Measurements from ENCODE around the gene NEAT1.
A peak's percentile ranks its signal among the peaks of the same experiment; 100 is the strongest.

Gene NEAT1

DNA sequence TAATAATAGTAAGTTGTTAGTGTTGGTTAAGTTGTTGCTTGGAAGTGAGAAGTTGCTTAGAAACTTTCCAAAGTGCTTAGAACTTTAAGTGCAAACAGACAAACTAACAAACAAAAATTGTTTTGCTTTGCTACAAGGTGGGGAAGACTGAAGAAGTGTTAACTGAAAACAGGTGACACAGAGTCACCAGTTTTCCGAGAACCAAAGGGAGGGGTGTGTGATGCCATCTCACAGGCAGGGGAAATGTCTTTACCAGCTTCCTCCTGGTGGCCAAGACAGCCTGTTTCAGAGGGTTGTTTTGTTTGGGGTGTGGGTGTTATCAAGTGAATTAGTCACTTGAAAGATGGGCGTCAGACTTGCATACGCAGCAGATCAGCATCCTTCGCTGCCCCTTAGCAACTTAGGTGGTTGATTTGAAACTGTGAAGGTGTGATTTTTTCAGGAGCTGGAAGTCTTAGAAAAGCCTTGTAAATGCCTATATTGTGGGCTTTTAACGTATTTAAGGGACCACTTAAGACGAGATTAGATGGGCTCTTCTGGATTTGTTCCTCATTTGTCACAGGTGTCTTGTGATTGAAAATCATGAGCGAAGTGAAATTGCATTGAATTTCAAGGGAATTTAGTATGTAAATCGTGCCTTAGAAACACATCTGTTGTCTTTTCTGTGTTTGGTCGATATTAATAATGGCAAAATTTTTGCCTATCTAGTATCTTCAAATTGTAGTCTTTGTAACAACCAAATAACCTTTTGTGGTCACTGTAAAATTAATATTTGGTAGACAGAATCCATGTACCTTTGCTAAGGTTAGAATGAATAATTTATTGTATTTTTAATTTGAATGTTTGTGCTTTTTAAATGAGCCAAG, 2.7 kb downstream of the NEAT1 start:
- TF ChIP-seq, protein P1, sequence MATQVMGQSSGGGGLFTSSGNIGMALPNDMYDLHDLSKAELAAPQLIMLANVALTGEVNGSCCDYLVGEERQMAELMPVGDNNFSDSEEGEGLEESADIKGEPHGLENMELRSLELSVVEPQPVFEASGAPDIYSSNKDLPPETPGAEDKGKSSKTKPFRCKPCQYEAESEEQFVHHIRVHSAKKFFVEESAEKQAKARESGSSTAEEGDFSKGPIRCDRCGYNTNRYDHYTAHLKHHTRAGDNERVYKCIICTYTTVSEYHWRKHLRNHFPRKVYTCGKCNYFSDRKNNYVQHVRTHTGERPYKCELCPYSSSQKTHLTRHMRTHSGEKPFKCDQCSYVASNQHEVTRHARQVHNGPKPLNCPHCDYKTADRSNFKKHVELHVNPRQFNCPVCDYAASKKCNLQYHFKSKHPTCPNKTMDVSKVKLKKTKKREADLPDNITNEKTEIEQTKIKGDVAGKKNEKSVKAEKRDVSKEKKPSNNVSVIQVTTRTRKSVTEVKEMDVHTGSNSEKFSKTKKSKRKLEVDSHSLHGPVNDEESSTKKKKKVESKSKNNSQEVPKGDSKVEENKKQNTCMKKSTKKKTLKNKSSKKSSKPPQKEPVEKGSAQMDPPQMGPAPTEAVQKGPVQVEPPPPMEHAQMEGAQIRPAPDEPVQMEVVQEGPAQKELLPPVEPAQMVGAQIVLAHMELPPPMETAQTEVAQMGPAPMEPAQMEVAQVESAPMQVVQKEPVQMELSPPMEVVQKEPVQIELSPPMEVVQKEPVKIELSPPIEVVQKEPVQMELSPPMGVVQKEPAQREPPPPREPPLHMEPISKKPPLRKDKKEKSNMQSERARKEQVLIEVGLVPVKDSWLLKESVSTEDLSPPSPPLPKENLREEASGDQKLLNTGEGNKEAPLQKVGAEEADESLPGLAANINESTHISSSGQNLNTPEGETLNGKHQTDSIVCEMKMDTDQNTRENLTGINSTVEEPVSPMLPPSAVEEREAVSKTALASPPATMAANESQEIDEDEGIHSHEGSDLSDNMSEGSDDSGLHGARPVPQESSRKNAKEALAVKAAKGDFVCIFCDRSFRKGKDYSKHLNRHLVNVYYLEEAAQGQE (IDR thresholded peaks at IDR 0.05; ENCODE audit: insufficient read depth in 1 of 2, low read depth in 2 of 2, low read length in 2 of 2) = 0 out of 4 replicates have a peak, but pooled peaks of 1 of the 2 experiments have one; percentile 3
- TF ChIP-seq SIN3A (IDR thresholded peaks at IDR 0.05; ENCODE audit: borderline replicate concordance, insufficient read depth, low read length) = peak; percentile 27; the same call in 1 of the 2 replicates
- no peak for TF ChIP-seq FOXP2 (optimal IDR thresholded peaks at IDR 0.05; ENCODE audit: borderline replicate concordance, extremely low read depth, extremely low read length, insufficient read depth)
- no peak for TF ChIP-seq TAF1 (IDR thresholded peaks at IDR 0.05; ENCODE audit: borderline replicate concordance, insufficient read depth, low read length)

DNA sequence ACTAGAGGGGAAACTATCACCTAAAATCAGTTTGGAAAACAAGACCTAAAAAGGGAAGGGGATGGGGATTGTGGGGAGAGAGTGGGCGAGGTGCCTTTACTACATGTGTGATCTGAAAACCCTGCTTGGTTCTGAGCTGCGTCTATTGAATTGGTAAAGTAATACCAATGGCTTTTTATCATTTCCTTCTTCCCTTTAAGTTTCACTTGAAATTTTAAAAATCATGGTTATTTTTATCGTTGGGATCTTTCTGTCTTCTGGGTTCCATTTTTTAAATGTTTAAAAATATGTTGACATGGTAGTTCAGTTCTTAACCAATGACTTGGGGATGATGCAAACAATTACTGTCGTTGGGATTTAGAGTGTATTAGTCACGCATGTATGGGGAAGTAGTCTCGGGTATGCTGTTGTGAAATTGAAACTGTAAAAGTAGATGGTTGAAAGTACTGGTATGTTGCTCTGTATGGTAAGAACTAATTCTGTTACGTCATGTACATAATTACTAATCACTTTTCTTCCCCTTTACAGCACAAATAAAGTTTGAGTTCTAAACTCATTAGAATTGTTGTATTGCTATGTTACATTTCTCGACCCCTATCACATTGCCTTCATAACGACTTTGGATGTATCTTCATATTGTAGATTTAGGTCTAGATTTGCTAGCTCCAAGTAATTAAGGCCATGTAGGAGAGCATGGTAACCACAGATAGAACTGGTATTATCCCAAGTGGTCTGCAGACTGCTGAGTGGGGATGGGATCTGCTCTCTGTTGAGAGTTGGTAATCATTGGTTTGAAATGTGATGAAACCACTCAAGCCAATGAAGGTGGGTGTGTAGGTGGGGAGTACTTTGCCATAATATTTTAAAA, 3.6 kb downstream of the NEAT1 start:
- peak; percentile 59 for TF ChIP-seq POLR2AphosphoS5 (IDR thresholded peaks at IDR 0.05; ENCODE audit: low read depth, low read length)
- 0 out of 2 replicates have a peak, but pooled peaks have one; percentile 24 for TF ChIP-seq SIN3A (IDR thresholded peaks at IDR 0.05; ENCODE audit: borderline replicate concordance, insufficient read depth, low read length)
- no peak for TF ChIP-seq TAF1 (IDR thresholded peaks at IDR 0.05; ENCODE audit: borderline replicate concordance, insufficient read depth, low read length)
- TF ChIP-seq, protein P1 (IDR thresholded peaks at IDR 0.05; ENCODE audit: insufficient read depth in 1 of 2, low read depth in 2 of 2, low read length in 2 of 2) = no peak
- no peak for TF ChIP-seq FOXP2 (optimal IDR thresholded peaks at IDR 0.05; ENCODE audit: borderline replicate concordance, extremely low read depth, extremely low read length, insufficient read depth)

DNA sequence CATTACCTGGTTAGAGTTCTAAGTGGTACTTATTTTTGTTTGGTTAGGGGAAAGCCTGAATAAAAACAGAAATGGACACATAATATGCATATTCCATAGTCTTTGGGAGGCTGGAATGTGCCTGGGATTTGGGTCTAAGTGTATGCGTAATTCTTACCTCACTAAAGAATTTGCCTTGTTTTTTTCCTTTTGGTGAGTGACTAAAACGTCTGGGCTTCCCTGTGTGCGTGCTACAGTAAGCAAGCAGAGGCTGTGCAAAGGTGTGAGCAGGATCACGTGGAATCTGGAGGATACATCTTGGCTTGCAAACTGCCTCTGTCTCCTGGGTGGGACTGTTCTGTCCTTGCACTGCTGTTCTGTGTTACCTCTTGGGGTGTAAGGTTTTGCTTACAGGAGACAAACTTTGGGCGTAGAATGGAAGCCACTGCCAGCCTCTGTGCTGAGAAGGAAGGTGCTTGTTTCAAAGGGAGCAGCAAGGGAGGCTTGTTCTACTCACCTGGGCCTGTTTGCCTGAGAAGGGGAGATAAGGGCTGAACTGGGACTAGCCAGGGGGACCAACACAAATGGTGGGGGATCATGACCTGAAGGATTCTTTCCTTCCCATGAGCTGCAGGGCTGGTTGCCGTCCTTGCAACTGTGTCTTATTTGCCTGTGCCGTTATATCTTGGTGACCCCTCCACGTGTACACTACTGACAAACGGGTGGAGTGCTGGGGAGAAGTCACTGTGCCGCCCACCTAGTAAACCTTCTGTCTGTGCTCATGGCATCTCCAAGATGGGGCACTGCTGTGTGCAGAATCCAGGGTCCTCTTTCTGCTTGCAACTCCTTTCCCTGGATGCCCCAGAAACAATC, 4.5 kb downstream of the NEAT1 start:
- peak; percentile 55; the same call in 1 of the 2 replicates for TF ChIP-seq POLR2AphosphoS5 (IDR thresholded peaks at IDR 0.05; ENCODE audit: low read depth, low read length)
- TF ChIP-seq, protein P1 (IDR thresholded peaks at IDR 0.05; ENCODE audit: insufficient read depth in 1 of 2, low read depth in 2 of 2, low read length in 2 of 2) = no peak

DNA sequence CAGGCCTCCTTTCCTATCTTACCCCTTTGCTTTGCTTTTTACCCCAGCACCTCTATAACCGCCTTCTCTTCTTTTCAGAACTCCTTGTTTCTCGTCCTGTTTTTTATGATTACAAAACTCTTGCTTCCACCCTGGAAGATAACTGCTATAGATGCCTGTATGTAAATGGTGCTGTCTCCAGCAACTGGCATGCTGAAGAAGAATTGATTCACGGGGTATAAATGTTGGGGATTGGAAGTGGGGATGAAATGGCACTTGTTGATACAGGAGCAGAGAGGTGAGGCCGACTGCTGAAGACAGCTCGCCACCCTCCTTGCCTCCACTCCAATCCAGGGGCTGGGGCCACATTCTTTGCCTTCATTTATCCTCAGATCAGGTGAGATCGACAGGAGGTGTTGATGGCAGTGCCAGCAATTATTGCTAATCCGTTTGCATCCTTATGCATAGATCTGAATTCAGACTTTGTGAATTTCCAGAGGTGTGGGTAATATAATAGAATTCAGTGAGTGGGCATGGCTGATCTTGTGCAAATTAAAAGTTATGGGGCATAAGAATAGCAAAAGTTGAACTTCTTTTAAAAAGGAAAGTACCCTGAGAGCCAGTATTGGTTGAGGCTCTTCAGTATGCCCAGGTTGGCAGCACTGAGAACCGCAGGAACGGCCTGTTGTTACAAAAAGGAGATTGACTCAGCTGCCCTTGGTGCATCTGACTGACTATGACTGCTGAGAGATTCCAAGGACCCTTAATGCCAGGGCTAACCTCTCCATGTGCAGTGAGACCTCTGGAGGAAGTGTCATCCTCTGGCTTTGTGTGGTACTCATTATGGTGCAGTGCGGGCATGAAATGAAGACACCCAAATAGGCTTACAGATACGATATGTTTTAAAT, 5.3 kb downstream of the NEAT1 start:
- TF ChIP-seq FOXP2 (optimal IDR thresholded peaks at IDR 0.05; ENCODE audit: borderline replicate concordance, extremely low read depth, extremely low read length, insufficient read depth) = no peak
- peak; percentile 13; the same call in 1 of the 2 replicates for TF ChIP-seq POLR2AphosphoS5 (IDR thresholded peaks at IDR 0.05; ENCODE audit: low read depth, low read length)
